HepG2 (cell line): ENCODE data around the gene CHMP4B.

ENCODE experiments used
- ELF4 ChIP-seq: sonication (generic); formaldehyde crosslinking; IDR thresholded peaks from 2 replicates; pipeline ENCODE4 v1.5.0; 2020; ENCODE audit warnings: missing genetic modification reagents, mild to moderate bottlenecking, moderate library complexity, borderline replicate concordance
- EZH2 ChIP-seq: conservative IDR thresholded peaks from 2 replicates; pipeline ENCODE4 v1.6.1; 2012; ENCODE audit warnings: mild to moderate bottlenecking, low read depth, low read length, moderate library complexity
- FOXM1 ChIP-seq: sonication (generic); formaldehyde crosslinking; IDR thresholded peaks from 2 replicates; pipeline ENCODE4 v1.5.0; 2020; ENCODE audit warnings: missing genetic modification reagents
- JUND ChIP-seq: sonication (generic); formaldehyde crosslinking; IDR thresholded peaks from 2 replicates; pipeline ENCODE4 v1.8.0; 2022; ENCODE audit warnings: mild to moderate bottlenecking, missing genetic modification reagents
- RAD21 ChIP-seq: fragments of 450-650 bp; formaldehyde crosslinking; IDR thresholded peaks from 2 replicates; pipeline ENCODE4 v1.5.0; 2020; ENCODE audit warnings: mild to moderate bottlenecking
- ZNF761 ChIP-seq: sonication (generic); formaldehyde crosslinking; conservative IDR thresholded peaks from 2 replicates; pipeline ENCODE4 v1.4.0; 2020; ENCODE audit warnings: mild to moderate bottlenecking, missing genetic modification reagents
- TF ChIP-seq, protein P1 (sequence below): sonication (generic); formaldehyde crosslinking; IDR thresholded peaks from 2 replicates; pipeline ENCODE4 v1.5.0; 2020; ENCODE audit warnings: mild to moderate bottlenecking, missing genetic modification reagents, moderate library complexity
- TF ChIP-seq, protein P2 (sequence below): IDR thresholded peaks from 2 replicates; pipeline ENCODE4 v1.6.1; 2016; ENCODE audit warnings: mild to moderate bottlenecking, missing biosample characterization, missing genetic modification reagents
- TF ChIP-seq, protein P3 (sequence below): fragments of 450-650 bp; IDR thresholded peaks from 2 replicates; pipeline ENCODE4 v1.6.1; 2017; ENCODE audit warnings: mild to moderate bottlenecking

DNA sequence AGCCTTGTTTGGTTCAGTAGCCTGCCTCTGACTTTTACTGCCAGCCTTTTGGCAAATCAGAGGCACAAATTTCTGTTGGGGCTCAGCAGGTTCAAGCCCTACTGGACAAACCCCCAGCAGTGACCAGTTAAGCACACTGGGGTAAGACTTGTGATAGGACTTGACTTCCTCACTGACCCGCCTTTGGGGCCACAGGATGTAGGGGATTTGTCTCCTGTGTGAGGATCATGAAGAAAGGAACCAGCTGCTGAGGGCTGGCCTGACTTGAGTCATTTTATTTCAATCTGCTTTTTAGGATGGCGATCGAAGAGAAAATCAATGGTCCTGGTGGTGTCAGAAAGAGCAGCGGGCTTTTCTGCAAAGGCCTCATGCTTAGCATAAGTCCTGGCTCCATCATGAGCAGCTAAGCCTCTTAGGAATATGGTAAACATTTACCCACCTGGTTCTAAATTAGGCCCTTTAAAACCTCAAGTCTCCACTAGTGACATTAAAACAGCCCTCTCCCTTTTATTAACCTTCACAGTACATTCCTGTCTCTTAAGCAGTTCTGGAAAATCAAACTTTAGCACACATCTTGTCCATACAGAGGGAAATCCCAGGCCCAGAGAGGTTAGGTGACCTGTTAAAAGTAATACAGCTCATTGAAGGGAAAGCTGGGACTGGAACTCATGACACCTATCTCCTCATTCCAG, 16.6 kb downstream of the CHMP4B start:
- no peak for TF ChIP-seq ELF4 (CRISPR knock-in tag)
- no peak for TF ChIP-seq ZNF761 (CRISPR knock-in tag)
- TF ChIP-seq FOXM1 (CRISPR knock-in tag) = no peak
- TF ChIP-seq, protein P1, sequence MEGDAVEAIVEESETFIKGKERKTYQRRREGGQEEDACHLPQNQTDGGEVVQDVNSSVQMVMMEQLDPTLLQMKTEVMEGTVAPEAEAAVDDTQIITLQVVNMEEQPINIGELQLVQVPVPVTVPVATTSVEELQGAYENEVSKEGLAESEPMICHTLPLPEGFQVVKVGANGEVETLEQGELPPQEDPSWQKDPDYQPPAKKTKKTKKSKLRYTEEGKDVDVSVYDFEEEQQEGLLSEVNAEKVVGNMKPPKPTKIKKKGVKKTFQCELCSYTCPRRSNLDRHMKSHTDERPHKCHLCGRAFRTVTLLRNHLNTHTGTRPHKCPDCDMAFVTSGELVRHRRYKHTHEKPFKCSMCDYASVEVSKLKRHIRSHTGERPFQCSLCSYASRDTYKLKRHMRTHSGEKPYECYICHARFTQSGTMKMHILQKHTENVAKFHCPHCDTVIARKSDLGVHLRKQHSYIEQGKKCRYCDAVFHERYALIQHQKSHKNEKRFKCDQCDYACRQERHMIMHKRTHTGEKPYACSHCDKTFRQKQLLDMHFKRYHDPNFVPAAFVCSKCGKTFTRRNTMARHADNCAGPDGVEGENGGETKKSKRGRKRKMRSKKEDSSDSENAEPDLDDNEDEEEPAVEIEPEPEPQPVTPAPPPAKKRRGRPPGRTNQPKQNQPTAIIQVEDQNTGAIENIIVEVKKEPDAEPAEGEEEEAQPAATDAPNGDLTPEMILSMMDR = no peak
- no peak for TF ChIP-seq JUND (CRISPR knock-in tag)
- TF ChIP-seq, protein P2, sequence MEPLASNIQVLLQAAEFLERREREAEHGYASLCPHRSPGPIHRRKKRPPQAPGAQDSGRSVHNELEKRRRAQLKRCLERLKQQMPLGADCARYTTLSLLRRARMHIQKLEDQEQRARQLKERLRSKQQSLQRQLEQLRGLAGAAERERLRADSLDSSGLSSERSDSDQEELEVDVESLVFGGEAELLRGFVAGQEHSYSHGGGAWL (CRISPR knock-in tag) = no peak
- no peak for TF ChIP-seq RAD21 (CRISPR knock-in tag)
- TF ChIP-seq, protein P3, sequence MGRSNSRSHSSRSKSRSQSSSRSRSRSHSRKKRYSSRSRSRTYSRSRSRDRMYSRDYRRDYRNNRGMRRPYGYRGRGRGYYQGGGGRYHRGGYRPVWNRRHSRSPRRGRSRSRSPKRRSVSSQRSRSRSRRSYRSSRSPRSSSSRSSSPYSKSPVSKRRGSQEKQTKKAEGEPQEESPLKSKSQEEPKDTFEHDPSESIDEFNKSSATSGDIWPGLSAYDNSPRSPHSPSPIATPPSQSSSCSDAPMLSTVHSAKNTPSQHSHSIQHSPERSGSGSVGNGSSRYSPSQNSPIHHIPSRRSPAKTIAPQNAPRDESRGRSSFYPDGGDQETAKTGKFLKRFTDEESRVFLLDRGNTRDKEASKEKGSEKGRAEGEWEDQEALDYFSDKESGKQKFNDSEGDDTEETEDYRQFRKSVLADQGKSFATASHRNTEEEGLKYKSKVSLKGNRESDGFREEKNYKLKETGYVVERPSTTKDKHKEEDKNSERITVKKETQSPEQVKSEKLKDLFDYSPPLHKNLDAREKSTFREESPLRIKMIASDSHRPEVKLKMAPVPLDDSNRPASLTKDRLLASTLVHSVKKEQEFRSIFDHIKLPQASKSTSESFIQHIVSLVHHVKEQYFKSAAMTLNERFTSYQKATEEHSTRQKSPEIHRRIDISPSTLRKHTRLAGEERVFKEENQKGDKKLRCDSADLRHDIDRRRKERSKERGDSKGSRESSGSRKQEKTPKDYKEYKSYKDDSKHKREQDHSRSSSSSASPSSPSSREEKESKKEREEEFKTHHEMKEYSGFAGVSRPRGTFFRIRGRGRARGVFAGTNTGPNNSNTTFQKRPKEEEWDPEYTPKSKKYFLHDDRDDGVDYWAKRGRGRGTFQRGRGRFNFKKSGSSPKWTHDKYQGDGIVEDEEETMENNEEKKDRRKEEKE = no peak
- TF ChIP-seq EZH2 = no peak
